HEK293 (cell line): ENCODE results near the gene CD82.

Source experiments
- CTCF ChIA-PET: fragments of 350-600 bp; formaldehyde crosslinking; extraction: SDS; loops from one replicate; lab custom pipeline; 2021; ENCODE audit warnings: antibody characterized with exemption; lab: Yijun Ruan, JAX
- POLR2A ChIA-PET: fragments of 300-600 bp; formaldehyde crosslinking; extraction: SDS; loops from one replicate; lab custom pipeline; 2020; ENCODE audit warnings: antibody characterized with exemption, inconsistent platforms; lab: Yijun Ruan, JAX
- H3K27ac ChIP-seq: fragments of 200-500 bp; sonication (Bioruptor generic); 2 replicates; pipeline ENCODE4 v1.5.1; 2014; ENCODE audit warnings: low read depth, low read length, control low read depth, inconsistent platforms; ENCODE audit errors: extremely low read depth
- H3K36me3 ChIP-seq, 2 experiments: fragments of 200-500 bp in 1 of 2; sonication (Bioruptor generic) in 1 of 2; 1 replicate in 1 of 2; 2 replicates in 1 of 2; pipeline ENCODE4 v1.5.1; 2014 to 2017; ENCODE audit warnings: inconsistent platforms in 2 of 2, low read length in 2 of 2; ENCODE audit not compliant: control insufficient read depth in 2 of 2, insufficient read depth in 1 of 2
- H3K4me1 ChIP-seq: fragments of 200-500 bp; sonication (Bioruptor generic); 2 replicates; pipeline ENCODE4 v1.5.1; 2014; ENCODE audit warnings: mild to moderate bottlenecking, low read length, inconsistent platforms; ENCODE audit not compliant: control insufficient read depth, insufficient read depth
- H3K4me3 ChIP-seq: 2 replicates; pipeline ENCODE4 v1.5.1; 2011; ENCODE audit warnings: low read depth, mild to moderate bottlenecking, control low read depth, low read length, moderate library complexity
- H3K9me3 ChIP-seq: fragments of 200-500 bp; sonication (Bioruptor generic); 2 replicates; pipeline ENCODE4 v1.5.1; 2014; ENCODE audit warnings: low read depth, low read length, inconsistent platforms; ENCODE audit not compliant: control insufficient read depth, insufficient read depth
- HOXC10 ChIP-seq: sonication (generic); formaldehyde crosslinking; IDR thresholded peaks from 2 replicates; pipeline ENCODE4 v1.8.1; 2023; ENCODE audit warnings: mild to moderate bottlenecking, missing genetic modification reagents
- SCRT2 ChIP-seq: fragments of 450-650 bp; formaldehyde crosslinking; IDR thresholded peaks from 2 replicates; pipeline ENCODE4 v1.5.1; 2016; ENCODE audit warnings: missing biosample characterization, missing genetic modification characterization
- ZNF114 ChIP-seq: fragments of 450-650 bp; formaldehyde crosslinking; IDR thresholded peaks from 2 replicates; pipeline ENCODE4 v1.5.0; 2017; ENCODE audit warnings: missing biosample characterization, missing genetic modification characterization
- ZNF138 ChIP-seq: fragments of 450-650 bp; formaldehyde crosslinking; IDR thresholded peaks from 2 replicates; pipeline ENCODE4 v1.5.1; 2016; ENCODE audit warnings: missing biosample characterization, missing genetic modification characterization, borderline replicate concordance
- ZNF202 ChIP-seq: fragments of 450-650 bp; formaldehyde crosslinking; IDR thresholded peaks from 2 replicates; pipeline ENCODE4 v1.5.1; 2016; ENCODE audit warnings: missing biosample characterization, missing genetic modification characterization, borderline replicate concordance
- ZNF248 ChIP-seq: fragments of 450-650 bp; formaldehyde crosslinking; IDR thresholded peaks from 2 replicates; pipeline ENCODE4 v1.5.1; 2017; ENCODE audit warnings: missing biosample characterization, missing genetic modification characterization
- ZNF292 ChIP-seq: fragments of 450-650 bp; formaldehyde crosslinking; IDR thresholded peaks from 2 replicates; pipeline ENCODE4 v1.5.1; 2016; ENCODE audit warnings: low read depth, missing biosample characterization, missing genetic modification characterization, borderline replicate concordance
- ZNF324 ChIP-seq: fragments of 450-650 bp; formaldehyde crosslinking; IDR thresholded peaks from 2 replicates; pipeline ENCODE4 v1.5.1; 2016; ENCODE audit warnings: missing biosample characterization, missing genetic modification characterization
- ZNF391 ChIP-seq: fragments of 450-650 bp; formaldehyde crosslinking; IDR thresholded peaks from 2 replicates; pipeline ENCODE4 v1.5.1; 2016; ENCODE audit warnings: low read depth, missing biosample characterization, missing genetic modification characterization, borderline replicate concordance
- ZNF394 ChIP-seq: fragments of 450-650 bp; formaldehyde crosslinking; IDR thresholded peaks from 2 replicates; pipeline ENCODE4 v1.5.1; 2016; ENCODE audit warnings: missing biosample characterization, missing genetic modification characterization, mild to moderate bottlenecking, moderate library complexity, borderline replicate concordance
- ZNF558 ChIP-seq: fragments of 450-650 bp; formaldehyde crosslinking; IDR thresholded peaks from 2 replicates; pipeline ENCODE4 v1.5.1; 2016; ENCODE audit warnings: missing biosample characterization, missing genetic modification characterization
- ZNF629 ChIP-seq: fragments of 450-650 bp; formaldehyde crosslinking; IDR thresholded peaks from 2 replicates; pipeline ENCODE4 v1.5.1; 2017; ENCODE audit warnings: missing biosample characterization, missing genetic modification characterization
- ZNF664 ChIP-seq: fragments of 450-650 bp; formaldehyde crosslinking; IDR thresholded peaks from 2 replicates; pipeline ENCODE4 v1.5.1; 2016; ENCODE audit warnings: missing biosample characterization, missing genetic modification characterization
- ZNF701 ChIP-seq: fragments of 450-650 bp; formaldehyde crosslinking; IDR thresholded peaks from 2 replicates; pipeline ENCODE4 v1.5.1; 2016; ENCODE audit warnings: missing biosample characterization, missing genetic modification characterization
- ZNF785 ChIP-seq: fragments of 450-650 bp; formaldehyde crosslinking; IDR thresholded peaks from 2 replicates; pipeline ENCODE4 v1.5.1; 2016; ENCODE audit warnings: missing biosample characterization, missing genetic modification characterization
- TF ChIP-seq, protein P1 (sequence below): fragments of 450-650 bp; formaldehyde crosslinking; IDR thresholded peaks from 2 replicates; pipeline ENCODE4 v1.5.1; 2016; ENCODE audit warnings: missing biosample characterization, missing genetic modification characterization
- TF ChIP-seq, protein P2 (sequence below): sonication (generic); formaldehyde crosslinking; IDR thresholded peaks from 2 replicates; pipeline ENCODE4 v1.8.1; 2022; ENCODE audit warnings: mild to moderate bottlenecking, moderate library complexity, missing genetic modification reagents
- TF ChIP-seq, protein P3 (sequence below): fragments of 450-650 bp; formaldehyde crosslinking; IDR thresholded peaks from 2 replicates; pipeline ENCODE4 v1.5.1; 2016; ENCODE audit warnings: missing biosample characterization, missing genetic modification characterization
- TF ChIP-seq, protein P4 (sequence below): fragments of 450-650 bp; formaldehyde crosslinking; IDR thresholded peaks from 2 replicates; pipeline ENCODE4; 2016; ENCODE audit warnings: missing biosample characterization, missing genetic modification characterization
- TF ChIP-seq, protein P5 (sequence below): fragments of 450-650 bp; formaldehyde crosslinking; IDR thresholded peaks from 2 replicates; pipeline ENCODE4 v1.5.1; 2016; ENCODE audit warnings: missing biosample characterization, missing genetic modification characterization
- TF ChIP-seq, protein P6 (sequence below): fragments of 450-650 bp; formaldehyde crosslinking; IDR thresholded peaks from 2 replicates; pipeline ENCODE4 v1.5.1; 2016; ENCODE audit warnings: missing biosample characterization, missing genetic modification characterization, low read depth

Gene CD82

DNA sequence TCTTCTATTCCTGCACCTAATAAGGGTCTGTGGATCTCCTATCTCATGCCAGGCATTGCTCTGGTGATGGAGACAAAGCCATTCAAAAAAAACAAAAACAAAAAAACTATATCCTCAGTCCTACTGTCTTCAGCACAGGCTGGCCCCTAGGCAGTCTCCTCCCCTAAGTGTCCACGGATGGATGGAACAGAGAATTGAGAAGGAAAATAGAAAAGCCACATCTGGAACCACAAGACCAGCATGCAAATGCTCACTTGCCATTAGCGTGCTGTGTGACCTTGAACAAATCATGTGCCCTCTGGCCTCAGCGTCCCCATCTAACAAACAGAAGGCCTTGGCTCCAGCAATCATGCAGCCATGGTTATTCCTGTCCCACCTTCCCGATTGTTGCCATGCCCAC, 32.7 kb upstream of the CD82 start:
- TF ChIP-seq, protein P1, sequence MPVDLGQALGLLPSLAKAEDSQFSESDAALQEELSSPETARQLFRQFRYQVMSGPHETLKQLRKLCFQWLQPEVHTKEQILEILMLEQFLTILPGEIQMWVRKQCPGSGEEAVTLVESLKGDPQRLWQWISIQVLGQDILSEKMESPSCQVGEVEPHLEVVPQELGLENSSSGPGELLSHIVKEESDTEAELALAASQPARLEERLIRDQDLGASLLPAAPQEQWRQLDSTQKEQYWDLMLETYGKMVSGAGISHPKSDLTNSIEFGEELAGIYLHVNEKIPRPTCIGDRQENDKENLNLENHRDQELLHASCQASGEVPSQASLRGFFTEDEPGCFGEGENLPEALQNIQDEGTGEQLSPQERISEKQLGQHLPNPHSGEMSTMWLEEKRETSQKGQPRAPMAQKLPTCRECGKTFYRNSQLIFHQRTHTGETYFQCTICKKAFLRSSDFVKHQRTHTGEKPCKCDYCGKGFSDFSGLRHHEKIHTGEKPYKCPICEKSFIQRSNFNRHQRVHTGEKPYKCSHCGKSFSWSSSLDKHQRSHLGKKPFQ (tag by site-specific recombination) = no peak
- TF ChIP-seq ZNF324 (tag by site-specific recombination) = no peak
- no peak for TF ChIP-seq ZNF138 (tag by site-specific recombination)
- TF ChIP-seq, protein P2, sequence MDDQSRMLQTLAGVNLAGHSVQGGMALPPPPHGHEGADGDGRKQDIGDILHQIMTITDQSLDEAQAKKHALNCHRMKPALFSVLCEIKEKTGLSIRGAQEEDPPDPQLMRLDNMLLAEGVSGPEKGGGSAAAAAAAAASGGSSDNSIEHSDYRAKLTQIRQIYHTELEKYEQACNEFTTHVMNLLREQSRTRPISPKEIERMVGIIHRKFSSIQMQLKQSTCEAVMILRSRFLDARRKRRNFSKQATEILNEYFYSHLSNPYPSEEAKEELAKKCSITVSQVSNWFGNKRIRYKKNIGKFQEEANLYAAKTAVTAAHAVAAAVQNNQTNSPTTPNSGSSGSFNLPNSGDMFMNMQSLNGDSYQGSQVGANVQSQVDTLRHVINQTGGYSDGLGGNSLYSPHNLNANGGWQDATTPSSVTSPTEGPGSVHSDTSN (CRISPR knock-in tag) = no peak
- no peak for TF ChIP-seq HOXC10 (CRISPR knock-in tag)
- TF ChIP-seq, protein P3, sequence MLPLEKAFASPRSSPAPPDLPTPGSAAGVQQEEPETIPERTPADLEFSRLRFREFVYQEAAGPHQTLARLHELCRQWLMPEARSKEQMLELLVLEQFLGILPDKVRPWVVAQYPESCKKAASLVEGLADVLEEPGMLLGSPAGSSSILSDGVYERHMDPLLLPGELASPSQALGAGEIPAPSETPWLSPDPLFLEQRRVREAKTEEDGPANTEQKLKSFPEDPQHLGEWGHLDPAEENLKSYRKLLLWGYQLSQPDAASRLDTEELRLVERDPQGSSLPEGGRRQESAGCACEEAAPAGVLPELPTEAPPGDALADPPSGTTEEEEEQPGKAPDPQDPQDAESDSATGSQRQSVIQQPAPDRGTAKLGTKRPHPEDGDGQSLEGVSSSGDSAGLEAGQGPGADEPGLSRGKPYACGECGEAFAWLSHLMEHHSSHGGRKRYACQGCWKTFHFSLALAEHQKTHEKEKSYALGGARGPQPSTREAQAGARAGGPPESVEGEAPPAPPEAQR = no peak
- no peak for TF ChIP-seq ZNF114
- TF ChIP-seq ZNF391 (tag by site-specific recombination) = no peak
- TF ChIP-seq, protein P4, sequence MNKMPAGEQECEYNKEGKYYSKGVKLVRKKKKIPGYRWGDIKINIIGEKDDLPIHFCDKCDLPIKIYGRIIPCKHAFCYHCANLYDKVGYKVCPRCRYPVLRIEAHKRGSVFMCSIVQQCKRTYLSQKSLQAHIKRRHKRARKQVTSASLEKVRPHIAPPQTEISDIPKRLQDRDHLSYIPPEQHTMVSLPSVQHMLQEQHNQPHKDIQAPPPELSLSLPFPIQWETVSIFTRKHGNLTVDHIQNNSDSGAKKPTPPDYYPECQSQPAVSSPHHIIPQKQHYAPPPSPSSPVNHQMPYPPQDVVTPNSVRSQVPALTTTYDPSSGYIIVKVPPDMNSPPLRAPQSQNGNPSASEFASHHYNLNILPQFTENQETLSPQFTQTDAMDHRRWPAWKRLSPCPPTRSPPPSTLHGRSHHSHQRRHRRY (tag by site-specific recombination) = no peak
- TF ChIP-seq ZNF701 = no peak
- no peak for TF ChIP-seq ZNF558 (tag by site-specific recombination)
- TF ChIP-seq, all 188 proteins: peak for 0
- CTCF ChIA-PET = interaction anchor here (0.7 kb wide), 1 partner anchor 423 kb away, joined by 3 read pairs; no protein-coding TSS in a partner anchor
- H3K36me3 ChIP-seq = no peaks in the 10 kb centered on the region
- no peaks in the 10 kb centered on the region for H3K4me1 ChIP-seq
- POLR2A ChIA-PET = no interaction called here
- H3K9me3 ChIP-seq = no peaks in the 10 kb centered on the region
- no peak overlapping the region for H3K27ac ChIP-seq
- H3K4me3 ChIP-seq = no peak overlapping the region

DNA sequence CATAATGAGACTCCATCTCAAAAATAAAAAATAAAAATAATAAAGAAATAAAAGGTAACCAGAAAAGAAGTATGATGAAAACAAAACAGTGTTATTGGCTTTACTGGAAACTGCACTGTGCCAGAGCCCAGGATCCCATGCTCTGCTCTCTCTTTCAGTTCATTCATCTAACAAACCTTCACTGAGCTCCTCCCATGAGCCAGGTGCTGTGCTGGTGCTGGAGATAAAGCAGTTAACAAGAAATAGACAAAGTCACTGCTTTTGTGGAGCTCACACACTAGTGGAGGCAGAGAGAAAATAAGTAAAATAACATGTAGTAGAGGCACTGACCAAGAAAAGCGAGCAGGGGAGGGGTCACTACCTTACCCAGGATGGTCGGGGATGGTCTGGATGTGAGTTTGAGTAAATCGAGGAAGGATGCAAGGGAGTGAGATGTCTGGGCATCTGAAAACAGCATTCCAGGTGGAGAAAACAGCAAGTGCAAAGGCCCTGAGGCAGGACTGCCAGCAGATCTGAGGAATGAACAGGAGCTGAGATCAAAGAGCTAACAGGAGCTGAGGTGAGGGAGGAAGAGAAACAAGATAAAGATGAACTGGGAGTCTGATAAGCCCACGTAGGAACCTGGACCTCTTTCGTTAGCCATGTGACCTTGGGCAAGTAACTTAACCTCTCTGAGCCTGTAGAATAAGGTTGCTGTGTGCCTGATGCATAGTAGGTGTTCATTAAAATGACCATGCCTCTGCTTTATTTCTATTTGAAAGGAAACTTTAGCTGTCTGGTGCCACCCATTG, 31.3 kb upstream of the CD82 start:
- ChIA-PET CTCF (interaction anchor here (0.7 to 4.7 kb wide), 6 partner anchors 11 to 440 kb away, joined by 3 to 29 read pairs (median 7); partner anchors contain the start of gene EXT2), POLR2A (interaction anchor here (0.5 to 0.7 kb wide), 2 partner anchors 10 to 235 kb away, joined by 3 to 4 read pairs; no protein-coding TSS in a partner anchor)
- no peaks in the 10 kb centered on the region for H3K9me3 ChIP-seq
- H3K4me1 ChIP-seq = no peaks in the 10 kb centered on the region
- no peaks in the 10 kb centered on the region for H3K36me3 ChIP-seq
- H3K4me3 ChIP-seq = no peak overlapping the region
- no peak overlapping the region for H3K27ac ChIP-seq
- TF ChIP-seq SCRT2 (tag by site-specific recombination) (no peak), ZNF202 (tag by site-specific recombination) (no peak), ZNF394 (tag by site-specific recombination) (no peak), ZNF324 (tag by site-specific recombination) (no peak), ZNF785 (tag by site-specific recombination) (no peak), ZNF292 (tag by site-specific recombination) (no peak), ZNF138 (tag by site-specific recombination) (no peak), ZNF664 (0 out of 2 replicates have a peak, but pooled peaks have one; percentile 29), ZNF629 (tag by site-specific recombination) (no peak), ZNF248 (tag by site-specific recombination) (no peak)
- TF ChIP-seq, protein P5, sequence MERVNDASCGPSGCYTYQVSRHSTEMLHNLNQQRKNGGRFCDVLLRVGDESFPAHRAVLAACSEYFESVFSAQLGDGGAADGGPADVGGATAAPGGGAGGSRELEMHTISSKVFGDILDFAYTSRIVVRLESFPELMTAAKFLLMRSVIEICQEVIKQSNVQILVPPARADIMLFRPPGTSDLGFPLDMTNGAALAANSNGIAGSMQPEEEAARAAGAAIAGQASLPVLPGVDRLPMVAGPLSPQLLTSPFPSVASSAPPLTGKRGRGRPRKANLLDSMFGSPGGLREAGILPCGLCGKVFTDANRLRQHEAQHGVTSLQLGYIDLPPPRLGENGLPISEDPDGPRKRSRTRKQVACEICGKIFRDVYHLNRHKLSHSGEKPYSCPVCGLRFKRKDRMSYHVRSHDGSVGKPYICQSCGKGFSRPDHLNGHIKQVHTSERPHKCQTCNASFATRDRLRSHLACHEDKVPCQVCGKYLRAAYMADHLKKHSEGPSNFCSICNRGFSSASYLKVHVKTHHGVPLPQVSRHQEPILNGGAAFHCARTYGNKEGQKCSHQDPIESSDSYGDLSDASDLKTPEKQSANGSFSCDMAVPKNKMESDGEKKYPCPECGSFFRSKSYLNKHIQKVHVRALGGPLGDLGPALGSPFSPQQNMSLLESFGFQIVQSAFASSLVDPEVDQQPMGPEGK (tag by site-specific recombination) = no peak
- TF ChIP-seq, protein P6, sequence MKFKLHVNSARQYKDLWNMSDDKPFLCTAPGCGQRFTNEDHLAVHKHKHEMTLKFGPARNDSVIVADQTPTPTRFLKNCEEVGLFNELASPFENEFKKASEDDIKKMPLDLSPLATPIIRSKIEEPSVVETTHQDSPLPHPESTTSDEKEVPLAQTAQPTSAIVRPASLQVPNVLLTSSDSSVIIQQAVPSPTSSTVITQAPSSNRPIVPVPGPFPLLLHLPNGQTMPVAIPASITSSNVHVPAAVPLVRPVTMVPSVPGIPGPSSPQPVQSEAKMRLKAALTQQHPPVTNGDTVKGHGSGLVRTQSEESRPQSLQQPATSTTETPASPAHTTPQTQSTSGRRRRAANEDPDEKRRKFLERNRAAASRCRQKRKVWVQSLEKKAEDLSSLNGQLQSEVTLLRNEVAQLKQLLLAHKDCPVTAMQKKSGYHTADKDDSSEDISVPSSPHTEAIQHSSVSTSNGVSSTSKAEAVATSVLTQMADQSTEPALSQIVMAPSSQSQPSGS (tag by site-specific recombination) = no peak
- TF ChIP-seq, protein P3 = no peak
